Spleen (tissue), 11 donors: ENCODE data around the gene LYPD3. TPM values are rescaled to one million over a fixed set of nuclear protein-coding genes. Genes with fewer than 3 reads are reported as not detected.

Experiments
- DNase-seq: peaks from one replicate; pipeline ENCODE4 v3.0.0-alpha.2; 2020
- H3K27ac ChIP-seq, 8 donors: fragments of 200-600 bp; sonication (generic) in 7 of 8; 1 replicate in 4 of 8; 2 replicates in 4 of 8; pipeline versions ENCODE4 v1.5.0 to v1.8.0; 2016 to 2021; ENCODE audit warnings: inconsistent platforms in 4 of 8, mild to moderate bottlenecking in 4 of 8, moderate library complexity in 1 of 8
- H3K27me3 ChIP-seq, 7 donors: fragments of 200-600 bp; sonication (generic) in 6 of 7; replicated peaks in 1 of 7; 1 replicate in 4 of 7; 2 replicates in 3 of 7; pipeline versions ENCODE4 v1.5.0 to v1.8.0; 2016 to 2021; ENCODE audit warnings: inconsistent platforms in 3 of 7, mild to moderate bottlenecking in 1 of 7
- H3K36me3 ChIP-seq, 6 donors: fragments of 200-600 bp; sonication (generic) in 5 of 6; 1 replicate in 4 of 6; 2 replicates in 2 of 6; pipeline versions ENCODE4 v1.5.0 to v1.8.0; 2016 to 2021; ENCODE audit warnings: inconsistent platforms in 2 of 6
- H3K4me1 ChIP-seq, 6 donors: fragments of 200-600 bp; sonication (generic) in 5 of 6; 1 replicate in 3 of 6; 2 replicates in 3 of 6; pipeline versions ENCODE4 v1.5.0 to v1.8.0; 2016 to 2021; ENCODE audit warnings: inconsistent platforms in 3 of 6
- H3K4me3 ChIP-seq, 8 donors: fragments of 200-600 bp; sonication (generic) in 7 of 8; 1 replicate in 4 of 8; 2 replicates in 4 of 8; pipeline versions ENCODE4 v1.5.0 to v1.8.0; 2016 to 2021; ENCODE audit warnings: inconsistent platforms in 4 of 8, mild to moderate bottlenecking in 4 of 8, moderate library complexity in 2 of 8
- H3K9me3 ChIP-seq, 8 donors: fragments of 200-600 bp; sonication (generic) in 7 of 8; 1 replicate in 4 of 8; 2 replicates in 4 of 8; pipeline versions ENCODE4 v1.5.0 to v1.8.0; 2016 to 2021; ENCODE audit warnings: inconsistent platforms in 4 of 8
- CTCF ChIP-seq, 11 experiments: fragments of 200-600 bp in 7 of 11; fragments of 450-650 bp in 4 of 11; sonication (generic) in 4 of 11; IDR thresholded peaks in 8 of 11; conservative IDR thresholded peaks in 3 of 11; 1 replicate in 7 of 11; 2 replicates in 4 of 11; pipeline versions ENCODE4 v1.4.0 to v1.8.0; 2016 to 2021; ENCODE audit warnings: antibody characterized with exemption in 11 of 11, inconsistent platforms in 4 of 11, mild to moderate bottlenecking in 1 of 11
- POLR2A ChIP-seq, 3 donors: fragments of 450-650 bp; IDR thresholded peaks; one replicate each; pipeline ENCODE4 v1.5.1; 2017; ENCODE audit warnings: antibody characterized with exemption in 3 of 3, mild to moderate bottlenecking in 1 of 3
- POLR2AphosphoS5 ChIP-seq, 3 donors: sonication (generic); formaldehyde crosslinking; IDR thresholded peaks; one replicate each; pipeline ENCODE4 v1.5.1; 2017; ENCODE audit warnings: antibody characterized with exemption in 3 of 3
- WGBS, 5 donors: extraction: QIAGEN DNeasy Blood & Tissue Kit in 3 of 5; methylation state at CpG; one replicate each; pipeline versions ENCODE4 v1.1.5 to v1.1.7; 2013 to 2018; 5-methylcytosine and 5-hydroxymethylcytosine counted together
- intact Hi-C: fragments of 100-400 bp; cut with DNase I; formaldehyde crosslinking; loops from one replicate; pipeline ENCODE4 v1.15.0; 2023; ENCODE audit warnings: low total_unique reads
- polyA plus RNA-seq, 3 donors: library from polyadenylated mRNA; stranded (reverse); fragments of 200-250 nt; gene quantifications; one replicate each; pipeline ENCODE4 v1.2.1, GENCODE V29; 2013
- total RNA-seq, 7 donors: library from RNA; depleted of rRNA in 3 of 7; stranded (reverse); fragments of >200 nt in 3 of 7; fragmentation: NEBNext Ultra II Directional in 4 of 7; extraction: Animal tissue kit (Norgen Biotek cat#: 25700) in 4 of 7; gene quantifications; one replicate each; pipeline versions ENCODE4 v1.1.0 to v1.2.1, GENCODE V29; 2016 to 2021
- donor health status: healthy with polysubstance abuse.
- donor health status: DM: no; HTN: no; CAD: no; lungs with moderate emphysema.
- donor health status: DM: no; HTN: no; CAD: no.
- donor health status: Bipolar disorder and iron deficiency.
- donor health status: healthy.
- donor health status: DM: no; HTN: no; CAD: no.
- donor health status: DM: yes; HTN: yes; CAD: no.

The LYPD3 gene
- total and polyA plus RNA-seq, 10 donors, result 0.57 to 2.8 (median 1.5) TPM

GRCh38 chr19:43504426-43505185 is 39.2 kb upstream of the LYPD3 start, which contains the start of gene PHLDB3:
Gene PHLDB3 (minus strand): TSS chr19:43504746. CDS start chr19:43504118, 628 bp downstream.
- TF ChIP-seq CTCF (IDR thresholded peaks at IDR 0.05 in 8 of 11, conservative IDR thresholded peaks at IDR 0.05 in 3 of 11), result peak in 1 of 11 experiments; percentile 2
- TF ChIP-seq POLR2AphosphoS5 (IDR thresholded peaks at IDR 0.05), result peak in 2 of 3 donors; percentile 68 to 71
- TF ChIP-seq POLR2A (IDR thresholded peaks at IDR 0.05), result no peak
- H3K36me3 ChIP-seq, result peaks cover 0 to 49% (median 13%) of the 10 kb centered on the region in 6 donors
- WGBS, 5 donors, result 2 to 4% (median 3%) methylated on average over 36 to 42 of the region's 42 CpGs
- peak within 1 kb of the TSS; percentile 82 to 92 (median 88) for H3K27ac ChIP-seq
- intact Hi-C loops, result no loop called here
- DNase-seq, result peak; percentile 90
- H3K4me3 ChIP-seq, result peak within 1 kb of the TSS; percentile 53 to 90 (median 72)
- H3K4me1 ChIP-seq, result peaks cover 9 to 45% (median 21%) of the 10 kb centered on the region in 6 donors
- no peaks in the 10 kb centered on the region for H3K27me3 ChIP-seq
- H3K9me3 ChIP-seq, result no peaks in the 10 kb centered on the region

GRCh38 chr19:43503501-43504425 is 38.4 kb upstream of the LYPD3 start:
- H3K36me3 ChIP-seq, result peaks cover 0 to 48% (median 9%) of the 10 kb centered on the region in 6 donors
- 1 to 2% (median 1%) methylated on average over 43 to 64 of the region's 64 CpGs for WGBS, 5 donors
- peak overlapping the region; percentile 82 to 92 (median 88) for H3K27ac ChIP-seq
- H3K9me3 ChIP-seq, result no peaks in the 10 kb centered on the region
- H3K4me1 ChIP-seq, result peaks cover 9 to 45% (median 21%) of the 10 kb centered on the region in 6 donors
- peak; percentile 99 for DNase-seq
- H3K4me3 ChIP-seq, result peak overlapping the region; percentile 53 to 90 (median 72)
- H3K27me3 ChIP-seq, result no peaks in the 10 kb centered on the region
- intact Hi-C loops, result no loop called here
- TF ChIP-seq CTCF (IDR thresholded peaks at IDR 0.05 in 8 of 11, conservative IDR thresholded peaks at IDR 0.05 in 3 of 11) (peak in 6 of 11 experiments; percentile 19 to 39 (median 34)), POLR2AphosphoS5 (IDR thresholded peaks at IDR 0.05) (peak; percentile 64 to 84 (median 81)), POLR2A (IDR thresholded peaks at IDR 0.05) (no peak)

DNA sequence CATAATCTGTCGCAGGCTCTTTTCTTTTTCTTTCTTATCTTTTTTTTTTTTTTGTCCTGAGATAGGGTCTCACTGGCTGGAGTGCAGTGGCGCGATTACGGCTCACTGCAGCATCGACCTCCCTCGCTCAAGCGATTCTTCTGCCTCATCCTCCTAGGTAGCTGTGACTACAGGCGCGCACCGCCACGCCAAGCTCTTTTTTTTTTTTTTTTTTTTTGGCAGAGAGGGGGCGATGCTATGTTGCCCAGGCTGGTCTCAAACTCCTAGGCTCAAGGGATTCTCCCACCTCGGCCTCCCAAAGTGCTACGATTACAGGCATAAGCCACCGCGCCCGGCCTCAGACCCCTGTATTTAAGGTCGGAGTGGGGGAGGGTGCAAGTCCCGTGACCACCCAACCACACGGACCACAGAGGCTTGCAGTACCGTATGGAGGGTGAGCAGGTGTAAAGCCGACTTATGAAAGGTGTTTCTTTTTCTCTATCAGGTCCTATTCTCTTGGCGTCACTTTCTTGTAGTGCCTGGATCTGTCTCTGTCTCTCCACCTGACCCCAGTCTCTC is 37.1 kb upstream of the LYPD3 start:
- Histone ChIP-seq H3K27ac (peak overlapping the region in 1 of 8 donors; percentile 90), H3K9me3 (no peaks in the 10 kb centered on the region), H3K4me1 (peaks cover 9 to 45% (median 21%) of the 10 kb centered on the region in 6 donors), H3K27me3 (no peaks in the 10 kb centered on the region), H3K36me3 (peaks cover 0 to 47% (median 3%) of the 10 kb centered on the region in 6 donors), H3K4me3 (peak overlapping the region in 4 of 8 donors; percentile 6 to 90 (median 62))
- no peak for DNase-seq
- intact Hi-C loops, result no loop called here
- 83 to 92% (median 87%) methylated on average over 23 of the region's 23 CpGs for WGBS, 5 donors
- TF ChIP-seq POLR2AphosphoS5 (IDR thresholded peaks at IDR 0.05), result no peak
- TF ChIP-seq POLR2A (IDR thresholded peaks at IDR 0.05), result no peak
- TF ChIP-seq CTCF (IDR thresholded peaks at IDR 0.05 in 8 of 11, conservative IDR thresholded peaks at IDR 0.05 in 3 of 11), result no peak
